Amniotic stem cell (primary cell): Measurements from ENCODE around the gene COL6A1.

Experiments
- DNase-seq: peaks from one replicate; lab custom pipeline; 2025; lab: John Stamatoyannopoulos, UW

The COL6A1 gene, protein sequence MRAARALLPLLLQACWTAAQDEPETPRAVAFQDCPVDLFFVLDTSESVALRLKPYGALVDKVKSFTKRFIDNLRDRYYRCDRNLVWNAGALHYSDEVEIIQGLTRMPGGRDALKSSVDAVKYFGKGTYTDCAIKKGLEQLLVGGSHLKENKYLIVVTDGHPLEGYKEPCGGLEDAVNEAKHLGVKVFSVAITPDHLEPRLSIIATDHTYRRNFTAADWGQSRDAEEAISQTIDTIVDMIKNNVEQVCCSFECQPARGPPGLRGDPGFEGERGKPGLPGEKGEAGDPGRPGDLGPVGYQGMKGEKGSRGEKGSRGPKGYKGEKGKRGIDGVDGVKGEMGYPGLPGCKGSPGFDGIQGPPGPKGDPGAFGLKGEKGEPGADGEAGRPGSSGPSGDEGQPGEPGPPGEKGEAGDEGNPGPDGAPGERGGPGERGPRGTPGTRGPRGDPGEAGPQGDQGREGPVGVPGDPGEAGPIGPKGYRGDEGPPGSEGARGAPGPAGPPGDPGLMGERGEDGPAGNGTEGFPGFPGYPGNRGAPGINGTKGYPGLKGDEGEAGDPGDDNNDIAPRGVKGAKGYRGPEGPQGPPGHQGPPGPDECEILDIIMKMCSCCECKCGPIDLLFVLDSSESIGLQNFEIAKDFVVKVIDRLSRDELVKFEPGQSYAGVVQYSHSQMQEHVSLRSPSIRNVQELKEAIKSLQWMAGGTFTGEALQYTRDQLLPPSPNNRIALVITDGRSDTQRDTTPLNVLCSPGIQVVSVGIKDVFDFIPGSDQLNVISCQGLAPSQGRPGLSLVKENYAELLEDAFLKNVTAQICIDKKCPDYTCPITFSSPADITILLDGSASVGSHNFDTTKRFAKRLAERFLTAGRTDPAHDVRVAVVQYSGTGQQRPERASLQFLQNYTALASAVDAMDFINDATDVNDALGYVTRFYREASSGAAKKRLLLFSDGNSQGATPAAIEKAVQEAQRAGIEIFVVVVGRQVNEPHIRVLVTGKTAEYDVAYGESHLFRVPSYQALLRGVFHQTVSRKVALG

DNA sequence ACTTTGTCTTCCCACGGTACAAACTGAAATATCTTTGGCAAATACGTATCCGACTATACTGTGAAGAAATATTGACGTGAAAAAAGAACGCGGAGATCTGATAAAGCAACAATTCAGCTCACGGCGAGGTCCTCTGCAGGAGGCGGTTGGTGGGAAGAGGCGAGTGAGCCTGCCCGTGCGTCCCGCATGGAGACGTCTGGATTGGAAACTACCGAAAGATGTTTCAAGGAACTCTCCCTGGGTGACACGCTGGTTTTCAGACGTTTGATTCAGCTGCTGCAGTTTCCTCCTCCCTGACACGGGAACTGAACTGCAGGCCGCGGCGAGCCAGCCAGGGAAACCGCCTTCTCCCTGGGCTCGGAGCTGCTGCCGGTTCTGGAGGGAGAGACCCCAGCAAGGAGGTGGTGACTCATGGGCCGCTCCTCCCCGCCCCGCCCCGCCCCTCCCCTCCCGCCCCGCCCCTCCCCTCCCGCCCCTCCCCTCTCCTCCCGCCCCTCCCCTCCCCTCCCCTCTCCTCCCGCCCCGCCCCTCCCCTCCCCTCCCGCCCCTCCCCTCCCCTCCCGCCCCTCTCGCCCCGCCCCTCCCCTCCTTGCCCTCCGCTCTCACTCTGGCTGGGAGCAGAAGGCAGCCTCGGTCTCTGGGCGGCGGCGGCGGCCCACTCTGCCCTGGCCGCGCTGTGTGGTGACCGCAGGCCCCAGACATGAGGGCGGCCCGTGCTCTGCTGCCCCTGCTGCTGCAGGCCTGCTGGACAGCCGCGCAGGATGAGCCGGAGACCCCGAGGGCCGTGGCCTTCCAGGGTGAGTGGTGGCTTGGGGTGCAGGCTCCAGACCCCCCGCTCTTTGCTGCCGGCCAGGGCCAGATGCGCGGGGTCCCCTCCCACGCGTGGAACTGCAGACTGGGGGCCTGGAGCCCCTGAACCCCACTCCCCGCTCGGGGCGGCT is at the start of gene COL6A1:
COL6A1 (plus strand) TSS at position 620 of the 941 bp plus-strand sequence; CDS start at position 701, 81 bp downstream.
- peak; percentile 81 for DNase-seq

DNA sequence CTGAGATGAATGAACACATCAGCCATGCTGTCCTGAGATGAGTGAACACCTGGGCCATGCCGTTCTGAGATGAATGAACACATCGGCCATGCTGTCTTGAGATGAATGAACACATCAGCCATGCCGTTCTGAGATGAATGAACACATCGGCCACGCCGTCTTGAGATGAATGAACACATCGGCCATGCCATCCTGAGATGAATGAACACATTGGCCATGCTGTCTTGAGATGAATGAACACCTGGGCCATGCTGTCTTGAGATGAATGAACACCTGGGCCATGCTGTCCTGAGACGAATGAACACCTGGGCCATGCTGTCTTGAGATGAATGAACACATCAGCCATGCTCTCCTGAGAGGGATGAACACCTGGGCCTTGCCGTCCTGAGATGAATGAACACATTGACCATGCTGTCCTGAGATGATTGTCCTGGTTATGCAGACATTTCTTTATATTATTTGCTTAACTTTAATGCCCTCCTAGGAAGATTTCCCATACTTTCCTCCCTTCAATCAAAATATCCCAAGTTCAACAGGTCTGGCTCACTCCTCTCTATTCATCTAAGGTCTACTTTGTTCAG is 48.6 kb upstream of the COL6A1 start:
- no peak for DNase-seq

DNA sequence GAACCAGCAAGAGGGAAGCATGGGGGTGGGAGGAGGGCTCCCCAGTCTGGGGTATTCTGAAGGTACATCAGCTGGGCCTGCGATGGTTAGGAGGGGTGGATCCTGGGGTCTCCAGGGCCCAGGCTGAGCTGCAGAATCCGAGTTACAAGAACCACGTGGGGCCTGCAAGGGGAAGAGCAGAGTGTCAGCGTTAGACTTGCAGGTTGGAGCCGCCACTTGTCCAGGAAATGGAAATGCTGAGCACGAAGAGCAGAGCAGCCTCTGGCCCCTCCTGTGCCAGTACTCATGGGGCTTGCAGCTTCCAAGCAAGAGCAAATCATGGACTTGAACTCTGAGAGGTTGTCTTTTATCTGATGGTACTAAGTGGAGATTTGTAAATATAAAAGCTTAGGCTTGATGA is 47.5 kb upstream of the COL6A1 start:
- no peak for DNase-seq

DNA sequence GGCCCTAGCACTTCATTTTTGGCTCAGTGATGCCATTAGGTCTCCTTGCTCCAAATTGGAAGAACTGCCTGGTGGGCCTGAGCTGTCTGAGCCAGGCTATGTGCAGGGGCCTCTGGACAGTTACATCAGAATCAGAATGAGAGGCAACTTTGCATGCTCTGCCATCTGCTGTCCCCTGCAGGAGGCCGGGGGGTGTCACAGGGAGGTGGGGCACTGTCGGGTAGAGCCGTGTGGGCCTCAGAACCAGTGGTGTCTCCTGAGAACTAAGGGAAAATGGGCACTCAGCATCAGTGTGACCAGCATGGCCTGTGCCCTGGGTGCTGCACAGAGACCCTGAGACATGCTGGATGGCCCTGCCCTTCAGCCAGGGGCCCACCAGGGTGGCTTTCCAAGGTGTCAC is 47.0 kb upstream of the COL6A1 start:
- DNase-seq, result no peak

DNA sequence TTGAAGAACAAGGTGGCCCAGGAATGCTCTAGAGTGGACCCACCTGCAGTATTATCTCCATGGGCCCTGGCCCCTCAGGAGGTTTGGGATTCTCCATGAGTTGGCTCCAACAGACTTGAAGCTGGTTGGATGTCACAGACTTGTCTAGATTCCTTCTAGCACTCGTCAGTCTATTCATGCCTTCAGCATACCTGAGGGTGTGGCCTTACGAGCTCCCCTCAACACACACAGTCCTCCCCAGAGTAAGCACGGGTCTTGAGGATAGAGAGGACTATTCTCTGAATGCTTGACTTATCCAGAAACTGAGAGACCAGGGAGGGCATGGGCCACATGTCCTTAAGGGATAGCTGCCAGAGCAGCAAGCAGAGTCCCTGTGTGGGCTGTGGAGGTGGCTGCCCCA is 45.9 kb upstream of the COL6A1 start:
- no peak for DNase-seq

DNA sequence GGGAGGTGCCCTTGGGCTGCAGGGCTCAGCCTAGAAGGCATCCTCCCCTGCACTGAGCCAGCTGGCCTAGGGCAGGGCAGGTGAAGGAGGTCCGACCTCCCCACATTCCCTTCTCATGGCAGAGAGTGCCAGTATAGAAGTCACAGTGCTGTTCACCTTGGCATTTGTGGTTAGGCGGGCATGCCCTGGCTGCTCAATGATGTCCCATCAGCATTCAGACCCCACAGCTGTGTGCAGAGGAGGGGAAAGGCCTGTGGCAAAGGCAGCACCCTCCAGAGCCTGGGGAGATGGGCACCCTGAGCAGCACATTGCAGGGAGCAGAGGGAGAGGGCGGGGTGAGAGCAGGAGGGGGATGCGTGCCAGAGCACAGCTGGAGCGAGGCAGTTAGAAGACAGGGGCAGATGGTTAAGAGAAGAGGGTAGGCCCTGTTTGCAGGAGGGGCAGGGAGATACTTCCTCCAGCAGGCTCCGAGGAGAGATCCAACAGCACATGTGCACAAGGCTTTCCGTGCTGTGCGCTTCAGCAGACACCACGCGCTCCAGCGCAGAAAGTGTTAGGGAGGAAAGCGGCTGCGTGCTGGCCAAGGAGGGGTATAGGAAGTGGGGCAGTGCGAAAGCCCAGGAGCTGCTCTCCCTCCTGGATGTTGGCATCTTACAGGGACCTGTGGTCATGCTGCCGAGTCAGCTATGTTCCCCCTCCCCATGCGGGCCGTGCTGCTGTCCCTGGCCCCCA is 43.7 kb upstream of the COL6A1 start:
- DNase-seq, result no peak

DNA sequence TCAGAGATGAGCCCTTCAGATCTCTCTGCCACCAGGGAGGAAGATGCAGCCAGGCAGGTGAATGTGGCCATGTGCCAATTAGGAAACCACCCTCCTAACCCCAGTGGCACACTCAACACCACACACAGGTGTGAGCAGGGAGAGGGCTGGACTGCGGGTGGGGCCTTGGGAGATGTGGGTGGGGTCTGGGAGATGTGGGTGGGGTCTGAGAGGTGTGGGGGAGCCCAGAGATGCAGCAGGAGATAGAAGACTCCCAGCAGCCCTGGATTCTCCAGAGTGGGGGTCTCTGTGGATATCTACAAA is 43.2 kb upstream of the COL6A1 start:
- no peak for DNase-seq

DNA sequence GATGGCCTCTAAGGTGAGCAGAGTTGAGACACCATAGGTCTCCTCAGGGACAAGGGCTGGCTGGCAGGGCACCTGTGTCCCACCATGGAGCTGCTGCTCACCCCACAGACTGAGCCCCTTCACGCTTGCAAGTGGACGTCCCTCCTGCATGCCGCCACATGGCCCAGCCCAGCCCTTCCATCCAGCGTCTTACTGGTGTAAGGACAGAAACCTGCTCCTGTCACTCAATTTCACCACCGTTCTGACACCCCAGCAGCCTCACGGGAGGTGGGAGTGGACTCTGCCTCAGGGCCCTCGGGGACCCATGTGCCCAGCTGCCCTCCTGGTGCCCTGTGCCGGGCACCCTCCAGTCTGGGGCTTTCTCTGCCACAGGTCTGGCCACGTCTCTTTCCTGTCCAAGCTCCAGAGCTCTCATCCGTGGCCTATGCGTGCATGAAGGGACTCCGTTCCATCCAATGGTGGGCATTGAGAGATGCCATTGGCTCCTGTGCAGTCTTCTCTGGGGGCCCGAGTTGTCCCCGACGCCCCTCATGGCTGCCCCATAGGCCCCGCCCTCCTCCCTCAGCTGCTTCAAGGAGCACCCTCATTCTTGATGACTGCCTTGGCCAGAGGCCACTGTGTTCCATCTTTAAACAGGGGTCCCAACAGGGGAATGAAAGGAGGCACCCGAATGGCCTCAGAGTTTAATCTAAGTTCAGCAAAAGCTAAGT is 42.6 kb upstream of the COL6A1 start:
- DNase-seq, result no peak

DNA sequence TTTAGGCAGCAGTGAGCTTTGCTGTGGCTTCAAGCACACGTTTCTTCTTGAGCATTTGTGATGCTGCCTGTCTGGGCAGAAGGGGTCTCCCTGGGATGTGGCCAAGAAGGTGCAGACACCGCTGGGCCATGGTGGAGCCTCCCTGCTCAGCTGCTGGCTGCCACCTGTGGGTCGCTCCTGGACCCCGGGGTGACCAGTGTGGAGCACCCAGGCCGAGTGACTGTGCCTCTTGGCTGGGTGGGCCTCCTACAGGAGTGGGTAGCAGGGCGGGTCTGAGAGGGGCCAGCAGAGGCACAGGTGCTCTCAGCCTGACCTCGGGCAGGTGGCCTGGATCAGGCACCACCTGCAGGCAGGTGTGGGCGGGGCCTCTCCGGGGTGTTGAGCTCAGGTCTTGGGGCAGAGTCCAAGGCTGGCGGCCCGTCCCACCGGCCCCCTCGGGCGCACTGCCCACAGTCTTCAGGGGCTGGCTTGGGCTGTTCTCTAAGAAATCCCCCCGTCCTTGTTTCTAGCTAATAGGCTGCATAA is 42.0 kb upstream of the COL6A1 start:
- DNase-seq, result no peak

DNA sequence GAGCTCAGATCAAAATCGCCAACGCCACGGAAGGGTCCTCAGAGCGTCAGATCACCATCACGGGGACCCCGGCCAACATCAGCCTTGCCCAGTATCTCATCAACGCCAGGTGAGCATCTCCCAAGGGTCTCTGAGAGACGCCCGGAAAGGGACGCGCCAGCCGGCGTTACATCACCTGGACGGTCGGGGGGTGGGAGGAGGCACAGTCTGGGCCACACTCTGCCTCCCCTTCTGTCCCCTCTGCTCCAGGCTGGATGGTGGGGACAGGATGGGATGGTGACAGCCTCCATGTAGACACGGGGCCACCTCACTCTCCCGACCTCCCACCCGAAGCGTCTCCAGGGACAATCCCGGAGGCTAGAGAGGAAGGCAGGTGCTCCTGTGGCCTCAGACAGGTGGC is 41.5 kb upstream of the COL6A1 start:
- no peak for DNase-seq

DNA sequence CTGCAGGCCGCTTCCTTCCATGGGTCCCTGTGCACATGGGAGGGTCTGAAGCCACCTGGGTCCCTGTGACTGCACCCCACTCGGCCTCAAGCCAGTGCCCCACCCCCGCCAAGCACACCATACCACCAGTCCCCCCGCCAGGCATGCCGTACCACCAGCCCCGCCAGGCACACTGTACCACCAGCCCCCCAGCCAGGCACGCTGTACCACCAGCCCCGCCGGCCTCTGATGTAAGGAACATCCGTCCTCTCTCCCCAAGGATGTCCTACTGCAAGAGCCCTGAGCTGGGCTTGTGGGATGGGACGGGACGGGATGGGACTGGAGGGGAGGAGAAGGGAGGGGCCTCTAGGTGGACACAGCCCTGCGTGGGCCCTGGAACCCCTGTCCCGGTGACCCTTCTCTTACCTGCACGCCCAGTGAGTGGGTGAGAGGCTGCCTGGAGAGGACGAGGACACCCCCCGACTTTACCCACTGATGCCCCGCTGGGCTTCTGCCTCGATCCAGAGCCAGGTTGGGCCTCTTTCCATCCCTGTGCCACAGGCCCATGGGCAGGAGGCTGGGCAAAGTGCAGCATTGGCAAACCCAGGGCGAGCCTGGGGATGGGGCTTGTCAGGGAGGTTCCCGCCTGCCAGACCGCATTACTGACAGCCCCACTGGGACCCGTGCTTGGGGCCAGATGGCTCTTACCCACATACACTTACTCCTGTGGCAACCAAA is 40.8 kb upstream of the COL6A1 start:
- DNase-seq, result no peak

DNA sequence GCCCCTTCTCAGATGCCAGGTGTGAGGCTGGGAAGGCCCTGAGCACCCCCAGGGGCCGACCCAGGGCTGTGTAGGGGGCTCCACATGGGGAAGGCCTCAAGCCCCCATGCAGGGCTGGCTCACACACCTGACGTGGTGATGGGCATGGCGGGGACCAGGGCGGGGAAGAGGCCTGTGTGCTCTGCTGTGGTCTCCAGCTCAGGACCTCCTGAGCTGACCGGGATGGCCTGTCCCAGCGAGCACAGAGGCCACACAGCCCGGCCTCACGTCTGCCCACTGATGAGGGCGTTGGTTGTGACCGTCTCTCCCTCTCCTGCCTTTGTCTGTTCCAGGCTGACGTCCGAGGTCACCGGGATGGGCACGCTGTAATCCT is 40.2 kb upstream of the COL6A1 start:
- no peak for DNase-seq

DNA sequence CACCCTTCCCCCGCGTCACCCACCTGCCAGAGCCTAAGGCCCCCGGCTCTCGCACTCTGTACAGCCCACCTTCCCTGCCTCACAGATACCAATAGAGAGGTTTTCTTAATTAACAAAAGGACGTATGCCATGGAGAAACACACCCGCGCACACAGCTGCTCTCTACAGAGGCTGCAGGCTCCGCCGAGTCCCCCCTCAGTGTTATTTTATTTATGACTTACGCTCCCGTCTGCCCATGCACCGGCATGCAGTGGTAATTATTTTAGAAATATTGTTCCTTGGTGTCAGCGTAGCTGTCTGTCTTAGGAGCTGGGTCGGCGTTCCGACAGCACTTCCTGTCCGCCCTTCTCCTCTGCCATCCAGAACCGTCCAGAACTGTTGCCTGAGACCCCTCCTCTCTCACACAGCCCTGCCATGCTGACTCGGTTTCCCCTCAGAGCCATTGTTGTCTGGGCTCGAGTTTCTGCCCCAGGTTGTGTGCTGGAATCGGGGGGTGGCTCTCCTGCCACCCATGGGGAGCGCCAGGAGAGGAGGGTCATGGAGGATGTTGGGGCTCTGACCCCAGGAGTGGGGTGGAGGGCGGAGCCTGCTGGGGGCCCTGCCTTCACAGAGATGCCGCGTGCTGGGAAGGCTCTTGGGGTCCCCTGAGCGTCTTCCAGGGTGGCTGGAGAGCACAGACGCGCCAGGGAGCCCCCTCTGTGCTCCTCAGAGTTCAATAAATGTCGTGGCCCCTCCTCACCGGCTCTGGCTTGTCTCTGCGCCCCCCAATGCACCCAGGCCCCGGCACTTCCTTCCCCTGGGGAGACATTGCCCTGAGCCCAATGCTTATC is 39.6 kb upstream of the COL6A1 start:
- DNase-seq, result no peak

DNA sequence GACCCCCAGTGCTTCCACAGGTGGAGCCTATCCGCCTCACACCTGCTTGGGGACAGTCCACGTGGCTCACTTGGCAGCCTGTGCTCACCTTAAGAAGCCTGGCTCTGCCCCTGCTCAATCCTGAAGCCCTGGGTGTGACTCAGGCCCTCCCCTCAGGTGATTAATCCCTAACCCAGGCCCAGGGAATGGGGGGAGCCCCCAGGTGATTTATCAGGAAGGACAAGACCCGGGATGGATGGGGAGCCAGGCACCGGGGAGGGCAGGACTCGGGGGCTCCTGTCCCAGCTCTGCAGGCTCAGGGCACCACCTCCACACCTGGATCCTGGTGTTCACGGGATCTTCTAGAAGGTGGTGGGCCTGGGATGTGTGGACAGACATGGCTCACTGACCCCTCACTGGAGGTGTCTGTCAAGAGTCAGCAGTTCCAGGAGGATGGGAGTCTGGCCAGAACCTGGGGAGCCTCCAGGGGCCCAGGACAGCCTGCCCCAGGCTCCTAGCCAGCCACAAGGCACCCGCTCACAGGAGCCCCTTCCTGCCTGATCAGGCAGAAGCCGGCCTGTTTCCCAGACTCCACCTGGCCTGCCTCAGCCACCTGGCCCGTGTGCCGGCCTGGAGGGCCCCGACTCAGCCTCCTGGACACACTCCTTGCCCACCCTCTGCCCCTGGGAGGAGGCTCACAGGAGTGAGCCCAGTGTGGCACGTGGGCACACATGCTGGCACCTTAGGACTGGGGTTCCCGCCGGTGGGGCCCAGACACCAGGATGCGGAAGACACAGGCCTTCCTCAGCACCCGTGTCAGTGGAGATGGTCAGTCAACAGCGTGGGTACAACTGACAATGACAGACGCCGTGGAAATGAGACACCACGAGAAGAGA is 38.6 kb upstream of the COL6A1 start:
- DNase-seq, result no peak

DNA sequence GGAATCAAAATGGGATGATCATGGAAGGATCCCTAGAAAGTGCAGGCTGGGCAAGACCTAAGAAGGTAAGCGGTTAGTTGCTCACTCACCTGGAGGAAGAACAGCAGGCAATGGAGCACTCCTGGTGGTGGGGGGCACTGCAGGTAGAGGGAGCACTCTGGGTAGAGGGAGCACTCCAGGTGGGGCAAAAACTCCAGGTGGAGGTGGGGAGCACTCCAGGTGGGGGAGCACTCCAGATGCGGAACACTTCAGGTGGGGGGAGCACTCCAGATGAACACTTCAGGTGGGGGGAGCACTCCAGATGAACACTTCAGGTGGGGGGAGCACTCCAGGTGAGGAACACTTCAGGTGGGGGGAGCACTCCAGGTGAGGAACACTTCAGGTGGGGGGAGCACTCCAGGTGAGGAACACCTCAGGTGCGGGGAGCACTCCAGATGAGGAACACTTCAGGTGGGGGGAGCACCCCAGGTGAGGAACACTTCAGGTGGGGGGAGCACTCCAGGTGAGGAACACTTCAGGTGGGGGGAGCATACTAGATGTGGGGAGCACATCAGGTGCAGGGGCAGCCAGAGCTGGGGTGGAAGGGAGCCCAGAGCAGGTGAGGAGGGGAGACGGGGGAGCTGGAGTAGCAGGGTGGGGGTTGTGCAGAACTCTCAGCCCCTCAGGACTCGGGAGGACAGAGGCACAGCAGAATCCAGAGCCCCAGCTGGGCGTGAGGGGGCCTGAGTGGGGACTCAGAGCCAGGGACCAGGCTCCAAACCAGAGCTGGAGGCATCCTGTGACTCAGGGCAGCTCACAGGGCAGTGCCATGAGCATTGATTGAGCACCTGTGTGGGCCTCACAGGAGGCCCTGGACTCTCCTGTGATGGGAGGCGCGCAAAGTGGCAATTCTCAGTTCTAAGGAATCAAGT is 37.7 kb upstream of the COL6A1 start:
- DNase-seq, result no peak

DNA sequence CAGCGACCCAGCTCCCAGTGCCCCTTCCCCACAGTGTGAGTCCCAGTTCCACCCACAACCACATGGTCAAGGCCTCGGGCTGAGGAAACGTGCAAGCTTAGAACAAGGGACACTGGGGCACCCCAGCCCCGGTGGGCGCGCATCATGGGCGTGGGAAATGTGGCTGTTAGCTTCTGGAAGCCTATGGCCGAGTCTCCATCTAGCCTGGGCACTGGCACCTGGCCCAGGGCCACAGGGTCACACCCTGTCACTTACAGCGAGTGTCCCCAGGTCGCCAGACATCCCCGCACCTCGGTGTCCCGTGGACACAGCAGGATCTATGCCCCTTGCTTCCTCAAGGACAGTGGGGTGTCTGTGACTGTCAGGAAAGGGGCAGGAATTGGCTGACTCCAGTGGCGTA is 37.0 kb upstream of the COL6A1 start:
- no peak for DNase-seq
